AG04449 (cell line): Measurements from ENCODE around the gene THEMIS.

Experiments used
- CTCF ChIA-PET: fragments of 350-600 bp; formaldehyde crosslinking; extraction: SDS; loops from one replicate; lab custom pipeline; 2021; ENCODE audit warnings: antibody characterized with exemption; lab: Yijun Ruan, JAX
- POLR2A ChIA-PET: fragments of 400-600, 350-600 bp; formaldehyde crosslinking; extraction: SDS; loops from one replicate; lab custom pipeline; 2020; ENCODE audit warnings: antibody characterized with exemption, inconsistent platforms; lab: Yijun Ruan, JAX
- DNase-seq: peaks from one replicate; pipeline ENCODE4 v3.0.0-alpha.2; 2010; ENCODE audit warnings: low read depth, low spot score
- H3K4me3 ChIP-seq: 2 replicates; pipeline ENCODE4 v1.5.1; 2011; ENCODE audit warnings: low read depth, mild to moderate bottlenecking, control low read depth, low read length
- TF ChIP-seq, protein P1 (sequence below): IDR thresholded peaks from one replicate; pipeline ENCODE4 v1.5.1; 2011; ENCODE audit warnings: mild to moderate bottlenecking, moderate library complexity, low read length, control low read depth, inconsistent platforms; ENCODE audit not compliant: insufficient read depth; ENCODE audit errors: missing control alignments

THEMIS gene

GRCh38 chr6:127869772-127870404 lies 31.0 kb downstream of the THEMIS start:
- CTCF ChIA-PET: interaction anchor here (0.7 to 3.2 kb wide), 2 partner anchors 12 to 14 kb away, joined by 3 to 15 read pairs; no protein-coding TSS in a partner anchor
- POLR2A ChIA-PET: no interaction called here
- no peak overlapping the region for H3K4me3 ChIP-seq
- no peak for DNase-seq
- TF ChIP-seq, protein P1, sequence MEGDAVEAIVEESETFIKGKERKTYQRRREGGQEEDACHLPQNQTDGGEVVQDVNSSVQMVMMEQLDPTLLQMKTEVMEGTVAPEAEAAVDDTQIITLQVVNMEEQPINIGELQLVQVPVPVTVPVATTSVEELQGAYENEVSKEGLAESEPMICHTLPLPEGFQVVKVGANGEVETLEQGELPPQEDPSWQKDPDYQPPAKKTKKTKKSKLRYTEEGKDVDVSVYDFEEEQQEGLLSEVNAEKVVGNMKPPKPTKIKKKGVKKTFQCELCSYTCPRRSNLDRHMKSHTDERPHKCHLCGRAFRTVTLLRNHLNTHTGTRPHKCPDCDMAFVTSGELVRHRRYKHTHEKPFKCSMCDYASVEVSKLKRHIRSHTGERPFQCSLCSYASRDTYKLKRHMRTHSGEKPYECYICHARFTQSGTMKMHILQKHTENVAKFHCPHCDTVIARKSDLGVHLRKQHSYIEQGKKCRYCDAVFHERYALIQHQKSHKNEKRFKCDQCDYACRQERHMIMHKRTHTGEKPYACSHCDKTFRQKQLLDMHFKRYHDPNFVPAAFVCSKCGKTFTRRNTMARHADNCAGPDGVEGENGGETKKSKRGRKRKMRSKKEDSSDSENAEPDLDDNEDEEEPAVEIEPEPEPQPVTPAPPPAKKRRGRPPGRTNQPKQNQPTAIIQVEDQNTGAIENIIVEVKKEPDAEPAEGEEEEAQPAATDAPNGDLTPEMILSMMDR: no peak

GRCh38 chr6:127869183-127869582 lies 31.7 kb downstream of the THEMIS start:
- TF ChIP-seq, protein P1: no peak
- DNase-seq: no peak
- H3K4me3 ChIP-seq: no peak overlapping the region
- ChIA-PET POLR2A (no interaction called here), CTCF (interaction anchor here (0.7 to 3.2 kb wide), 2 partner anchors 13 to 14 kb away, joined by 3 to 15 read pairs; no protein-coding TSS in a partner anchor)

GRCh38 chr6:127868338-127868737 lies 32.5 kb downstream of the THEMIS start:
- no peak for DNase-seq
- CTCF ChIA-PET: interaction anchor here (1.3 to 3.2 kb wide), 2 partner anchors 13 to 61 kb away, joined by 3 to 15 read pairs; no protein-coding TSS in a partner anchor
- TF ChIP-seq, protein P1: no peak
- H3K4me3 ChIP-seq: no peak overlapping the region
- POLR2A ChIA-PET: no interaction called here

- no peak overlapping the region for H3K4me3 ChIP-seq
- no peak for DNase-seq
- CTCF ChIA-PET: interaction anchor here (3.2 kb wide), 1 partner anchor 11 kb away, joined by 15 read pairs; no protein-coding TSS in a partner anchor
- POLR2A ChIA-PET: no interaction called here
- TF ChIP-seq, protein P1: no peak
Observed at GRCh38 chr6:127866766-127867165, 34.1 kb downstream of the THEMIS start.

- POLR2A ChIA-PET: interaction anchor here (0.7 kb wide), 1 partner anchor 765 kb away, joined by 3 read pairs; no protein-coding TSS in a partner anchor
- no peak overlapping the region for H3K4me3 ChIP-seq
- TF ChIP-seq, protein P1: no peak
- DNase-seq: no peak
- CTCF ChIA-PET: interaction anchor here (1.0 to 1.5 kb wide), 2 partner anchors 10 to 12 kb away, joined by 3 to 4 read pairs; no protein-coding TSS in a partner anchor
Observed at GRCh38 chr6:127865108-127865507, 35.8 kb downstream of the THEMIS start.

GRCh38 chr6:127864701-127865100 lies 36.2 kb downstream of the THEMIS start:
- ChIA-PET POLR2A (no interaction called here), CTCF (interaction anchor here (1.0 to 1.3 kb wide), 2 partner anchors 9 to 11 kb away, joined by 4 to 5 read pairs; no protein-coding TSS in a partner anchor)
- TF ChIP-seq, protein P1: no peak
- no peak overlapping the region for H3K4me3 ChIP-seq
- no peak for DNase-seq
